Astrocyte of the spinal cord (primary cell): Measurements from ENCODE around the gene ZFP69B.
A peak's percentile ranks its signal among the peaks of the same experiment; 100 is the strongest.

Experiments
- DNase-seq: peaks from one replicate; pipeline ENCODE4 v3.0.0; 2011; ENCODE audit warnings: low read depth, low spot score
- H3K4me3 ChIP-seq: 2 replicates; pipeline ENCODE4 v1.5.1; 2011; ENCODE audit warnings: low read depth, mild to moderate bottlenecking, low read length, moderate library complexity
- CTCF ChIP-seq: IDR thresholded peaks from 2 replicates; pipeline ENCODE4 v1.5.1; 2012; ENCODE audit warnings: low read depth, mild to moderate bottlenecking, low read length, inconsistent platforms
- in situ Hi-C: cut with HindIII; loops from 2 replicates; pipeline ENCODE4 v1.10.0; 2017; ENCODE audit warnings: low sequenced_read_pairs

Gene ZFP69B

GRCh38 chr1:40449684-40450494, at the start of gene ZFP69B:
Gene ZFP69B (plus strand): TSS chr1:40450476. CDS start chr1:40450962, 486 bp downstream.
- peak; percentile 92 for DNase-seq
- in situ Hi-C loops = no loop called here
- peak within 1 kb of the TSS; percentile 60 for H3K4me3 ChIP-seq
- no peak for TF ChIP-seq CTCF

GRCh38 chr1:40401473-40402201, 48.6 kb upstream of the ZFP69B start:
- no peak for DNase-seq
- in situ Hi-C loops = no loop called here
- no peak overlapping the region for H3K4me3 ChIP-seq
- no peak for TF ChIP-seq CTCF

GRCh38 chr1:40404670-40405462, 45.4 kb upstream of the ZFP69B start:
- no peak overlapping the region for H3K4me3 ChIP-seq
- TF ChIP-seq CTCF = peak; percentile 77
- DNase-seq = peak; percentile 71
- in situ Hi-C loops = no loop called here

- no peak overlapping the region for H3K4me3 ChIP-seq
- DNase-seq = no peak
- in situ Hi-C loops = no loop called here
- TF ChIP-seq CTCF = no peak
These were observed 44.5 kb upstream of the ZFP69B start for GRCh38 chr1:40405812-40406211.

GRCh38 chr1:40407453-40407852, 42.8 kb upstream of the ZFP69B start:
- TF ChIP-seq CTCF = no peak
- no peak overlapping the region for H3K4me3 ChIP-seq
- in situ Hi-C loops = no loop called here
- DNase-seq = no peak

GRCh38 chr1:40409467-40409866, 40.8 kb upstream of the ZFP69B start:
- in situ Hi-C loops = no loop called here
- no peak for DNase-seq
- no peak for TF ChIP-seq CTCF
- H3K4me3 ChIP-seq = no peak overlapping the region
